NB4 (cell line): ENCODE data around the gene CRAMP1.

Source experiments
- DNase-seq: peaks from one replicate; pipeline ENCODE4 v3.0.0; 2010; ENCODE audit warnings: low read depth
- H3K4me3 ChIP-seq: one replicate; pipeline ENCODE4 v1.5.1; 2011; ENCODE audit warnings: mild to moderate bottlenecking, low read depth, low read length, moderate library complexity
- CTCF ChIP-seq: IDR thresholded peaks from one replicate; pipeline ENCODE4 v1.5.1; 2012; ENCODE audit warnings: low read depth, low read length
- MAX ChIP-seq: IDR thresholded peaks from 2 replicates; pipeline ENCODE4 v1.6.1; 2011; ENCODE audit warnings: low read depth, low read length
- MYC ChIP-seq: IDR thresholded peaks from 2 replicates; pipeline ENCODE4 v1.6.1; 2011; ENCODE audit warnings: low read depth, low read length
- POLR2A ChIP-seq: IDR thresholded peaks from 2 replicates; pipeline ENCODE4 v1.6.1; 2011; ENCODE audit warnings: mild to moderate bottlenecking; ENCODE audit not compliant: insufficient read length; ENCODE audit errors: extremely low read depth

CRAMP1 gene

GRCh38 chr16:1642753-1643152 is 30.6 kb downstream of the CRAMP1 start:
- H3K4me3 ChIP-seq, result no peak overlapping the region
- no peak for DNase-seq
- TF ChIP-seq POLR2A (no peak), MAX (no peak), MYC (no peak), CTCF (no peak)

- no peak for DNase-seq
- TF ChIP-seq CTCF, result no peak
- no peak for TF ChIP-seq MAX
- TF ChIP-seq MYC, result no peak
- no peak for TF ChIP-seq POLR2A
- no peak overlapping the region for H3K4me3 ChIP-seq
Measured at GRCh38 chr16:1643521-1643920, 31.4 kb downstream of the CRAMP1 start.

GRCh38 chr16:1645914-1646525 is 33.9 kb downstream of the CRAMP1 start:
- TF ChIP-seq MAX (0 out of 2 replicates have a peak, but pooled peaks have one; percentile 11), POLR2A (no peak)
- no peak overlapping the region for H3K4me3 ChIP-seq
- peak; percentile 49 for DNase-seq

- H3K4me3 ChIP-seq, result no peak overlapping the region
- TF ChIP-seq CTCF (no peak), MAX (0 out of 2 replicates have a peak, but pooled peaks have one; percentile 12)
- DNase-seq, result no peak
Measured at GRCh38 chr16:1647856-1648255, 35.7 kb downstream of the CRAMP1 start.

GRCh38 chr16:1650131-1650530 is 38.0 kb downstream of the CRAMP1 start:
- TF ChIP-seq CTCF, result no peak
- TF ChIP-seq MYC, result no peak
- no peak for TF ChIP-seq POLR2A
- TF ChIP-seq MAX, result no peak
- no peak overlapping the region for H3K4me3 ChIP-seq
- no peak for DNase-seq

- no peak for TF ChIP-seq POLR2A
- TF ChIP-seq MYC, result no peak
- TF ChIP-seq MAX, result no peak
- TF ChIP-seq CTCF, result no peak
- DNase-seq, result peak; percentile 15
- no peak overlapping the region for H3K4me3 ChIP-seq
Measured at GRCh38 chr16:1651094-1651973, 39.2 kb downstream of the CRAMP1 start.
